Measurements from ENCODE around the gene U2SURP.
"Not testable (repeated sequence)": the region's sequence is repeated elsewhere in the genome, so short reads cannot be mapped to it uniquely, and the experiment has no call there.

U2SURP gene

GRCh38 chr3:143024351-143024960 is 23.1 kb downstream of the U2SURP start:
- no peak for DNase-seq

DNA sequence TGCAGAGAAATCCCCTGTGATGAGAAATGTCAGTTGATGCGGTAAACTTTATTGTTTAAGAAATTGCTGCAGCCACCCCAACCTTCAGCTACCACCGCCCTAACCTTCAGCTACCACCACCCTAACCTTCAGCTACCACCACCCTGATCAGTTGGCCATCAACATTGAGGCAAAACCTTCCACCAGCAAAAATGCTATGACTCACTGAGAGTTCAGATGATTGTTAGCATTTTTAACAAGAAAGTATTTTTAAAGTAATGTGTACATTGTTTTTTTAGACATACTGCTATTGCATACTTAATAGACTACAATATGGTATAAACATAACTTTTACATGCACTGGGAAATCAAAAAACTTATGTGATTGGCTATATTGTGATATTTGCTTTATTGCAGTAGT is 30.0 kb downstream of the U2SURP start:
- no peak for DNase-seq

- DNase-seq: not testable (repeated sequence)
These were observed 30.5 kb downstream of the U2SURP start for GRCh38 chr3:143031796-143032387.

- DNase-seq: no peak
These were observed 34.3 kb downstream of the U2SURP start for GRCh38 chr3:143035466-143036211.

- DNase-seq: no peak
These were observed 35.2 kb downstream of the U2SURP start for GRCh38 chr3:143036557-143036956.

- DNase-seq: no peak
These were observed 36.5 kb downstream of the U2SURP start for GRCh38 chr3:143037867-143038266.

GRCh38 chr3:143040261-143040879 is 39.0 kb downstream of the U2SURP start:
- no peak for DNase-seq

DNA sequence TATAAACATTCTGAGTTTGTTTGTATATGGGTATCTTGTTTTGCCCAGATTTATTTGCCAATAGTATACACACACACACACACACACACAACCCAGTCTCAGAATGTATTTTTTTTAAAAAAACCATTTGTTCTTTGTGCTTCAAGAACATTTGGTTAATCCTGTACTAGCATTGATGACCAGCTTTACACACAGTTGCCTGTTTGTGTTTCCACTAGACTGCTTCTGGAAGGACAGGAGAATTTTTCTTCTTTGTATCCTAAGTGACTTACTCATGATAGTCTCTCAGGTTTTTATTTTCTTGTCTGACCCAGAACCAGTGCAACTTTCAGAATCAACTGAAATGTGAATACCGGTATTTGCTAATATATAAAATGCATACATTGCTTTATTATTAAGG is 40.5 kb downstream of the U2SURP start:
- no peak for DNase-seq

DNA sequence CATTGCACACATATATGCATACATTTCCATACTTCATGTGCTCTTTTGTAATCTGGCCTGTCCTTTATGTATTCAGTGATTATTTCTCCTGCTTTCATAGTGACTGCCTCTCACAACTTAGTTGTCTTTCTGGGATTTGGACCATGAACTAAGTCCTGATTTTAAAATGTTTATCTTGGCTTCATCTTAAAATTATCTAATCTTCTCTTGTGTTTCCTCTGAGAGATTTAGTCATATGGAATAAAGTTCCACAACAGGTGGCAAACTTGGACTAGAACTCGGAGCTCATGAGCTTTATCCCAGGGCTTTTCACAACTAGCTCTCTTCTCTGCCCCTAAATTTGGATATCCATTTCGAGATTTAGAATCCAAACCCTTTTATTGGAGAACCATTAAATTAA is 44.3 kb downstream of the U2SURP start:
- no peak for DNase-seq

GRCh38 chr3:143046075-143046474 is 44.7 kb downstream of the U2SURP start:
- not testable (repeated sequence) for DNase-seq

DNA sequence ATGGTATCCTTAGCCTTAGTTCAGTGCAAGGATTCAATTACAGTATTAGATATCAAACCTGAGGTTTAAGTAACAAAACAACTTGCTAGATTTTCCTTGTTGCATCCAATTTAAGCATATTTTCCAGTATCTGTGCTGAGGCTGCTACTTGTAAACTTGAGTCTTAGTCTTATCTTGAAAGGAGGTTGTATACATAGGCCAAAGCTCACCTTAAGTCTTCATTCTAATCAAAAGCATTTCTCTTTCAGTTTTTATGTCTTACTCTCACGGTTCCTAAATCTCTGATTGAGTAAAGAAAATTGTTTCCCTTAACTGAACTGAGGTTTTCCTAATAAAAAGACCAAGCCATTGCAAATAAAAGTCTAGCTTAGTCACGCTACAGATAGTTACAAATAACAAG is 52.6 kb downstream of the U2SURP start:
- no peak for DNase-seq

GRCh38 chr3:143056372-143056771 is 55.0 kb downstream of the U2SURP start:
- DNase-seq: no peak

GRCh38 chr3:143060906-143061305 is 59.5 kb downstream of the U2SURP start:
- DNase-seq: no peak

GRCh38 chr3:143063018-143063417 is 61.6 kb downstream of the U2SURP start:
- no peak for DNase-seq

DNA sequence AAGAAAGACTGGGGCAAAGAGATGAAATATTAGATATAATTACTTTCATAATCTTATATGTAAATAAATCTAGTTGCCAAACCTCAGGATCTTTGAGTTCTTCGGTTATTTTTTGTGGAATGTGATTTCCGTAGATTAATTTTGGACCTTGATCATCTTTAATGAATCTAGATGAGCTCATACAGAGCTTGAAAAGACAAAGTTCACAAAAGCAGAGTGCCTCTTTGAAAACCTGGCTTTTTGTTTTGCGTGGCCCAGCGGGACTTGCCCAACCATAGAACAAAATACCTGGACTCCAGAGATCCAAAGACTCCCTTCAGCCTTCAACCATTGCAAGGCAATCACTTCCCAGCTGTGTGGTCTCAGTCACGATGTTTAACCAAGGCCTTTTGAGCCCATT is 63.4 kb downstream of the U2SURP start:
- no peak for DNase-seq

DNA sequence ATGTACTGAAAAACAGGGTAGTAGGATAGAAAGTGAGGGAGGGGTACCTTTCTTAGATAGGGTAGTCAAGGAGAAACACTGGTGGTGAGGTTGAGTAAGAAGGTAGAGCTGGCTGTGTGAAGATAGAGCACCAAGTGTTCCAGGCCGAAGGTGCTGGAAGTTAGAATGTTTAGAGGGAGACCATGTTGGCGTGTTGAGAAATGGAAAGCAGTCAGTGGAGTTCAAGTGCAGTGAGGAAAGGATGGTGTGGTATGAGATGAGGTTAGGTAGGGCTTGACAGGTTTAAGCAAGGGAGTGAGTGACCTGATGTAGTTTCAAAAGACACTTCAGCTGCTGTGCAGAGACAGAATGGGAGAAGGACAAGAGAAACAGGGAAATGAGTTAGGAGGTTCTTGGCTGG is 64.0 kb downstream of the U2SURP start:
- DNase-seq: no peak

GRCh38 chr3:143066033-143066432 is 64.7 kb downstream of the U2SURP start:
- DNase-seq: no peak

DNA sequence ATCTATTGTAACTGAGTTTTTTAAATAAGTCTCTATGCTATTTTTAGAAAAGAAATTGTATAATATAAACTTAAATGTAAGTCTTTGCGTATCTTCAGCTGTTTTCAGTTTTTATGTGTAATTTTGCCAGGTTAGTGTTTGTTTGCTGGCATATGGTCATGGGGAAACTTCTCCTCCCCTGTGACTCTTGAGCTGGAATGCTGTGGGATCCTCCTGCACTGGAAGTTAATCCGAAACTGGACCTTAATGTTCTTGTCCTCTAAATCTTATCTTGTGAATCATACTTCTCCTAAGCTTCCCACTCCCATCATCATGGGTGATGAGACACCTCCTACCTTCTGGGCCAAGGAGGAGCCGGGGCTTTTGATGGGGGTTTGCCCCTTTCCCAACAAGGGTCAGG is 65.8 kb downstream of the U2SURP start:
- no peak for DNase-seq

GRCh38 chr3:143068059-143068458 is 66.7 kb downstream of the U2SURP start:
- no peak for DNase-seq

- DNase-seq: no peak
These were observed 69.7 kb downstream of the U2SURP start for GRCh38 chr3:143070977-143071551.

DNA sequence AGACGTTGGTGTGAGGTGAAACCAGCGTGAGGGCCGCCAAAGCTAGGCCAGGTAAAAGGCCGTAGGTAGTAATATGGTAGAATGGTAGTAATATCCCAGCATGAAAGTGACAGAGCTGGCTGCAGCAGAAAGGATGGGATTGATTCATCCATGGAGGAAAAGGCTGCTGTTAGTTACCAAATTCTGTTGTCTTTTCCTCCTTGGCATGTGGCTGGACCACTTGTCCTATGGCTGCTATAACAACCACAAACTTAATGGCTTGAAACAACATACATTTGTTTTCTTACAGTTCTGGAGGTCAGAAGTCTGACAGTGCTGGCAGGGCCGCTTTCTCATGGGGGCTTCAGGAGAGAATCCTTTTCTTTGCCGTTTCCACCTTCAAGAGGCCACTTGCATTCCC is 70.4 kb downstream of the U2SURP start:
- DNase-seq: no peak

DNA sequence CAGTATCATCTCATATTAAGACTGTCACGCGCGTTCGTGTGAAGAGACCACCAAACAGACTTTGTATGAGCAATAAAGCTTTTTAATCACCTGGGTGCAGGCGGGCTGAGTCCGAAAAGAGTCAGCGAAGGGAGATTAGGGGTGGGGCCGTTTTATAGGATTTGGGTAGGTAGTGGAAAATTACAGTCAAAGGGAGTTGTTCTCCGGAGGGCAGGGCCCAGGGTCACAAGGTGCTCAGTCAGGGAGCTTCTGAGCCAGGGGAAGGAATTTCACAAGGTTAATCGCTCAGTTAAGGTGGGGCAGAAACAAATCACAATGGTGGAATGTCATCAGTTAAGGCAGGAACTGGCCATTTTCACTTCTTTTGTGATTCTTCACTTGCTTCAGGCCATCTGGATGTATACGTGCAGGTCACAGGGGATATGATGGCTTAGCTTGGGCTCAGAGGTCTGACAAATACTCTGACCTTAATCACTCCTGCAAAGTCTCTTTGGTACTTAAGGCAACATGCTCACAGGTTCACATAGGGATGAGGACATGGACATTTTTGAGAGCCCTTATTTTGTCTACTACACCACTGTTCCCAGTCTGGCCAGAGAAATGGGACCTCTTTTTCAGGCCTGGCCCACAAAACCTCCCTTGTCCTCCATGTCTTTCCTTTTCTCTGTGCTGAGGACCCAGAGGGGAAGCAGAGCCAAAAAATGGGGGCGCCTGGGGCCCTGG is 71.1 kb downstream of the U2SURP start:
- DNase-seq: not testable (repeated sequence)

DNA sequence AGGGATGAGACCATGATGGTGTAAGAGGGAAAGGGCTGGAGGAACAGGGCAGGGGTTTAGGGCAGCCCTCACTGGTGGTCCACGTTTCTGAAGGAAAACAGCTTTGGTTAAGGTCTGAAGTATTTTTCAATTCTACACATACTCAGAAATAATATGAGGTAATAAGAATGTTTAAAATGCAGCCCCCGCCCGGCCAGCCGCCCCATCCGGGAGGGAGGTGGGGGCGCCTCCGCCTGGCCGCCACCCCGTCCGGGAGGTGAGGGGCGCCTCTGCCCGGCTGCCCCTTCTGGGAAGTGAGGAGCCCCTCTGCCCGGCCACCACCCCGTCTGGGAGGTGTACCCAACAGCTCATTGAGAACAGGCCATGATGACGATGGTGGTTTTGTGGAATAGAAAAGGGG is 72.2 kb downstream of the U2SURP start:
- not testable (repeated sequence) for DNase-seq
